Measurements from ENCODE around the gene METRNL. TPM values are rescaled to one million over a fixed set of nuclear protein-coding genes. Genes with fewer than 3 reads are reported as not detected.

Gene METRNL
- total RNA-seq, 1 donor from 2014 or later: 79.9 TPM

GRCh38 chr17:83088909-83089308, 9.5 kb downstream of the METRNL start:
- Histone ChIP-seq H3K27me3 (no peaks in the 10 kb centered on the region), H3K27ac (no peak overlapping the region), H3K4me1 (peaks cover 52% of the 10 kb centered on the region), H3K4me3 (no peak overlapping the region), H3K9me3 (no peaks in the 10 kb centered on the region), H3K36me3 (peaks cover 40% of the 10 kb centered on the region)
- TF ChIP-seq CTCF (IDR thresholded peaks at IDR 0.05): no peak
- intact Hi-C loops (cut with DNase I): no loop called here
- ATAC-seq (no peak), DNase-seq (no peak)

GRCh38 chr17:83089328-83090132, 10.1 kb downstream of the METRNL start:
- Histone ChIP-seq H3K36me3 (peaks cover 46% of the 10 kb centered on the region), H3K9me3 (no peaks in the 10 kb centered on the region), H3K27me3 (no peaks in the 10 kb centered on the region), H3K27ac (no peak overlapping the region), H3K4me1 (peaks cover 46% of the 10 kb centered on the region), H3K4me3 (no peak overlapping the region)
- intact Hi-C loops (cut with DNase I): no loop called here
- DNase-seq (no peak), ATAC-seq (no peak)
- no peak for TF ChIP-seq CTCF (IDR thresholded peaks at IDR 0.05)

- intact Hi-C loops (cut with DNase I): no loop called here
- peaks cover 50% of the 10 kb centered on the region for H3K36me3 ChIP-seq
Measured at GRCh38 chr17:83090444-83091256, 11.2 kb downstream of the METRNL start.

GRCh38 chr17:83091257-83092141, 12.1 kb downstream of the METRNL start:
- Histone ChIP-seq H3K4me1 (peaks cover 33% of the 10 kb centered on the region), H3K36me3 (peaks cover 47% of the 10 kb centered on the region), H3K27me3 (no peaks in the 10 kb centered on the region), H3K4me3 (peak overlapping the region; percentile 26), H3K27ac (peak overlapping the region; percentile 81), H3K9me3 (no peaks in the 10 kb centered on the region)
- DNase-seq (peak; percentile 87), ATAC-seq (peak; percentile 80)
- intact Hi-C loops (cut with DNase I): no loop called here
- TF ChIP-seq CTCF (IDR thresholded peaks at IDR 0.05): no peak

More at GRCh38 chr17:83090444-83091256, 11.2 kb downstream of the METRNL start:
- no peak for TF ChIP-seq CTCF (IDR thresholded peaks at IDR 0.05)
- H3K27ac ChIP-seq: peak overlapping the region; percentile 81
- no peak for DNase-seq
- H3K4me1 ChIP-seq: peaks cover 37% of the 10 kb centered on the region
- ATAC-seq: no peak
- no peaks in the 10 kb centered on the region for H3K9me3 ChIP-seq
- no peaks in the 10 kb centered on the region for H3K27me3 ChIP-seq
- H3K4me3 ChIP-seq: no peak overlapping the region

- H3K4me1 ChIP-seq: peaks cover 33% of the 10 kb centered on the region
- H3K4me3 ChIP-seq: peak overlapping the region; percentile 5
- intact Hi-C loops (cut with DNase I): no loop called here
- H3K9me3 ChIP-seq: no peaks in the 10 kb centered on the region
- H3K36me3 ChIP-seq: peaks cover 46% of the 10 kb centered on the region
- H3K27me3 ChIP-seq: no peaks in the 10 kb centered on the region
- peak overlapping the region; percentile 81 for H3K27ac ChIP-seq
- DNase-seq: no peak
- peak; percentile 0 for ATAC-seq
- no peak for TF ChIP-seq CTCF (IDR thresholded peaks at IDR 0.05)
Measured at GRCh38 chr17:83092186-83092585, 12.8 kb downstream of the METRNL start.

Data from upper lobe of right lung (tissue), 1 donor.